GM23338 (cell line): ENCODE measurements around the gene STK11IP. TPM values are rescaled to one million over a fixed set of nuclear protein-coding genes. Genes with fewer than 3 reads are reported as not detected.

ENCODE experiments used
- ATAC-seq: fragments of 200-7000 bp; cut with Tn5 transposase; 3 replicates; pipeline ENCODE4 v1.9.1; 2020
- DNase-seq: peaks from one replicate; pipeline ENCODE4 v3.0.0-alpha.2; 2015; ENCODE audit warnings: low spot score
- H2AFZ ChIP-seq: fragments of 200-600 bp; sonication (generic); 2 replicates; pipeline ENCODE4 v1.8.0; 2016; ENCODE audit warnings: antibody characterized with exemption, mild to moderate bottlenecking, moderate library complexity
- H3F3A ChIP-seq: fragments of 200-600 bp; sonication (generic); replicated peaks from 2 replicates; pipeline ENCODE4 v1.8.0; 2017; ENCODE audit warnings: antibody characterized with exemption, mixed run types, low read depth
- H3K27ac ChIP-seq: fragments of 200-600 bp; sonication (generic); 2 replicates; pipeline ENCODE4 v1.6.1; 2016; ENCODE audit warnings: low read depth
- H3K27me3 ChIP-seq: fragments of 200-600 bp; sonication (generic); 2 replicates; pipeline ENCODE4 v1.8.0; 2016; ENCODE audit warnings: mild to moderate bottlenecking, mixed run types, moderate library complexity; ENCODE audit not compliant: insufficient read depth
- H3K36me3 ChIP-seq: fragments of 200-600 bp; sonication (generic); 2 replicates; pipeline ENCODE4 v1.8.0; 2016; ENCODE audit warnings: mild to moderate bottlenecking; ENCODE audit not compliant: insufficient read depth
- H3K4me1 ChIP-seq: fragments of 200-600 bp; sonication (generic); 2 replicates; pipeline ENCODE4 v1.8.0; 2016; ENCODE audit warnings: mild to moderate bottlenecking, moderate library complexity; ENCODE audit not compliant: insufficient read depth
- H3K4me2 ChIP-seq: fragments of 200-600 bp; sonication (generic); 2 replicates; pipeline ENCODE4 v1.7.1; 2017; ENCODE audit warnings: mixed run types
- H3K4me3 ChIP-seq: fragments of 200-600 bp; sonication (generic); 2 replicates; pipeline ENCODE4 v1.6.1; 2016; ENCODE audit warnings: mixed run types
- H3K79me2 ChIP-seq: fragments of 200-600 bp; sonication (generic); replicated peaks from 2 replicates; pipeline ENCODE4 v1.8.0; 2017; ENCODE audit warnings: mild to moderate bottlenecking; ENCODE audit not compliant: insufficient read depth
- H3K9me2 ChIP-seq: fragments of 200-600 bp; sonication (generic); 2 replicates; pipeline ENCODE4 v1.8.0; 2017; ENCODE audit not compliant: insufficient read depth
- H4K20me1 ChIP-seq: fragments of 200-600 bp; sonication (generic); replicated peaks from 2 replicates; pipeline ENCODE4 v1.8.0; 2017; ENCODE audit warnings: mild to moderate bottlenecking; ENCODE audit not compliant: insufficient read depth
- H3K27ac Mint-ChIP-seq: 2 replicates; pipeline ENCODE4 v1.8.0; 2020; ENCODE audit warnings: inconsistent platforms, mild to moderate bottlenecking, moderate library complexity, mixed read lengths
- H3K27me3 Mint-ChIP-seq: 3 replicates; pipeline ENCODE4 v1.8.0; 2022; ENCODE audit warnings: low read depth, mild to moderate bottlenecking, moderate library complexity, mixed read lengths, inconsistent platforms; ENCODE audit not compliant: insufficient read depth, poor library complexity
- H3K36me3 Mint-ChIP-seq: 3 replicates; pipeline ENCODE4 v1.8.0; 2021; ENCODE audit warnings: low read depth, mild to moderate bottlenecking, inconsistent platforms, moderate library complexity, mixed read lengths
- H3K4me1 Mint-ChIP-seq: 3 replicates; pipeline ENCODE4 v1.8.0; 2020; ENCODE audit warnings: mild to moderate bottlenecking, inconsistent platforms, mixed read lengths
- H3K4me3 Mint-ChIP-seq: 3 replicates; pipeline ENCODE4 v1.8.0; 2021; ENCODE audit warnings: moderate library complexity, mild to moderate bottlenecking, inconsistent platforms, mixed read lengths
- H3K9me3 Mint-ChIP-seq: 3 replicates; pipeline ENCODE4 v1.8.0; 2020; ENCODE audit warnings: moderate library complexity, mild to moderate bottlenecking, inconsistent platforms, mixed read lengths
- CREB1 ChIP-seq: fragments of 250-450 bp; sonication (Bioruptor Pico); IDR thresholded peaks from 2 replicates; pipeline ENCODE4 v1.5.0; 2020; ENCODE audit warnings: low read depth, mild to moderate bottlenecking, moderate library complexity
- CTCF ChIP-seq, 2 experiments: fragments of 200-600 bp in 1 of 2; sonication (generic) in 1 of 2; conservative IDR thresholded peaks; 2 replicates each; pipeline versions ENCODE4 v1.5.1 to v1.6.1; 2016 to 2017; ENCODE audit warnings: antibody characterized with exemption in 2 of 2, low read depth in 2 of 2, mild to moderate bottlenecking in 2 of 2, moderate library complexity in 1 of 2
- EZH2 ChIP-seq: fragments of 200-600 bp; sonication (generic); IDR thresholded peaks from one replicate; pipeline ENCODE4 v1.8.0; 2017; ENCODE audit warnings: antibody characterized with exemption, mild to moderate bottlenecking, low read depth; ENCODE audit not compliant: unreplicated experiment
- EZH2phosphoT487 ChIP-seq: fragments of 200-600 bp; sonication (generic); IDR thresholded peaks from one replicate; pipeline ENCODE4 v1.8.1; 2018; ENCODE audit warnings: antibody characterized with exemption; ENCODE audit not compliant: unreplicated experiment
- JUNB ChIP-seq: IDR thresholded peaks from one replicate; pipeline ENCODE4 v1.6.1; 2016; ENCODE audit warnings: antibody characterized with exemption; ENCODE audit not compliant: unreplicated experiment
- NANOG ChIP-seq: IDR thresholded peaks from 2 replicates; pipeline ENCODE4 v1.6.1; 2016; ENCODE audit warnings: antibody characterized with exemption, borderline replicate concordance
- POLR2AphosphoS5 ChIP-seq: IDR thresholded peaks from 2 replicates; pipeline ENCODE4 v1.6.1; 2016; ENCODE audit warnings: antibody characterized with exemption, low read depth
- REST ChIP-seq: IDR thresholded peaks from one replicate; pipeline ENCODE4 v1.6.1; 2018; ENCODE audit warnings: antibody characterized with exemption; ENCODE audit not compliant: unreplicated experiment
- STAT1 ChIP-seq: IDR thresholded peaks from one replicate; pipeline ENCODE4 v1.6.1; 2016; ENCODE audit warnings: antibody characterized with exemption; ENCODE audit not compliant: unreplicated experiment
- ZNF462 ChIP-seq: fragments of 250-450 bp; sonication (Bioruptor Pico); IDR thresholded peaks from 2 replicates; pipeline ENCODE4 v1.5.0; 2020; ENCODE audit warnings: mild to moderate bottlenecking, moderate library complexity
- polyA plus RNA-seq: library from polyadenylated mRNA; unstranded; fragments of >200 nt; fragmentation: Nextera tagmentation; extraction: Ambion mirVana; gene quantifications from 2 replicates; pipeline ENCODE4 v1.2.1, GENCODE V29; 2016
- total RNA-seq: library from RNA; depleted of rRNA; stranded (reverse); fragments of >200 nt; shearing (Covaris generic); gene quantifications from 2 replicates; pipeline ENCODE4 v1.2.3, GENCODE V29; 2014

The STK11IP gene
- total and polyA plus RNA-seq, 2 experiments from 2014 or later = 16.6 to 28.1 TPM

GRCh38 chr2:219554350-219554749 is 43.3 kb upstream of the STK11IP start:
- Mint-ChIP-seq H3K9me3 (no peaks in the 10 kb centered on the region), H3K4me3 (0 out of 3 replicates have a peak overlapping the region, but pooled peaks have one; percentile 63), H3K36me3 (peaks cover 9% of the 10 kb centered on the region; the same call in 1 of the 3 replicates), H3K27ac (no peak overlapping the region), H3K4me1 (peaks cover 16% of the 10 kb centered on the region), H3K27me3 (peaks cover 37% of the 10 kb centered on the region)
- no peak for DNase-seq
- no peak for ATAC-seq
- H3K4me1 ChIP-seq = peaks cover 11% of the 10 kb centered on the region
- no peaks in the 10 kb centered on the region for H4K20me1 ChIP-seq
- H3K27me3 ChIP-seq = peaks cover 17% of the 10 kb centered on the region
- H2AFZ ChIP-seq = no peak overlapping the region
- H3K36me3 ChIP-seq = no peaks in the 10 kb centered on the region; the same call in 1 of the 2 replicates
- peaks cover 4% of the 10 kb centered on the region; the same call in 1 of the 2 replicates for H3F3A ChIP-seq
- H3K4me2 ChIP-seq = no peak overlapping the region
- no peak overlapping the region for H3K4me3 ChIP-seq
- TF ChIP-seq REST (no peak), POLR2AphosphoS5 (0 out of 2 replicates have a peak, but pooled peaks have one; percentile 10)
- no peaks in the 10 kb centered on the region for H3K79me2 ChIP-seq
- H3K27ac ChIP-seq = no peak overlapping the region
- no peaks in the 10 kb centered on the region for H3K9me2 ChIP-seq

- ATAC-seq = no peak
- no peak overlapping the region for H3K4me3 ChIP-seq
- TF ChIP-seq EZH2phosphoT487 (no peak), CTCF (conservative IDR thresholded peaks at IDR 0.05; ENCODE audit: low read depth in 2 of 2) (no peak), ZNF462 (CRISPR knock-in tag) (no peak), CREB1 (no peak), JUNB (no peak), EZH2 (no peak), STAT1 (no peak), NANOG (no peak)
Measured at GRCh38 chr2:219555956-219556355, 41.7 kb upstream of the STK11IP start.

More at GRCh38 chr2:219555956-219556355, 41.7 kb upstream of the STK11IP start:
- H3K27me3 ChIP-seq = peaks cover 17% of the 10 kb centered on the region
- no peak for DNase-seq
- no peaks in the 10 kb centered on the region for H3K9me2 ChIP-seq
- no peak overlapping the region for H3K4me3 Mint-ChIP-seq
- H3K79me2 ChIP-seq = no peaks in the 10 kb centered on the region
- no peak overlapping the region for H3K4me2 ChIP-seq
- no peaks in the 10 kb centered on the region for H4K20me1 ChIP-seq
- no peaks in the 10 kb centered on the region; the same call in 1 of the 2 replicates for H3K36me3 ChIP-seq
- no peak overlapping the region for H2AFZ ChIP-seq
- H3K36me3 Mint-ChIP-seq = peaks cover 13% of the 10 kb centered on the region; the same call in 2 of the 3 replicates
- H3K27ac ChIP-seq = no peak overlapping the region
- H3K4me1 ChIP-seq = peaks cover 22% of the 10 kb centered on the region
- H3K27me3 Mint-ChIP-seq = peaks cover 32% of the 10 kb centered on the region
- peaks cover 10% of the 10 kb centered on the region; the same call in 1 of the 2 replicates for H3F3A ChIP-seq
- H3K9me3 Mint-ChIP-seq = no peaks in the 10 kb centered on the region
- peaks cover 26% of the 10 kb centered on the region for H3K4me1 Mint-ChIP-seq
- H3K27ac Mint-ChIP-seq = no peak overlapping the region
